Measurements from ENCODE around the gene CELF3. TPM values are rescaled to one million over a fixed set of nuclear protein-coding genes. Genes with fewer than 3 reads are reported as not detected.

CELF3 gene
- total RNA-seq, 1 donor from 2014 or later = 274 TPM

- peaks cover 6% of the 10 kb centered on the region for H3K4me1 Mint-ChIP-seq (ENCODE audit: low read depth, unreplicated experiment)
- H3K36me3 Mint-ChIP-seq (ENCODE audit: unreplicated experiment) = peaks cover 4% of the 10 kb centered on the region
- no peak for DNase-seq
- no peak overlapping the region for H3K27ac Mint-ChIP-seq (ENCODE audit: unreplicated experiment)
- H3K9me3 Mint-ChIP-seq (ENCODE audit: unreplicated experiment) = peaks cover 3% of the 10 kb centered on the region
- TF ChIP-seq CTCF (IDR thresholded peaks at IDR 0.05; ENCODE audit: partially characterized antibody, unreplicated experiment) = no peak
- no peak overlapping the region for H3K4me3 Mint-ChIP-seq (ENCODE audit: unreplicated experiment)
- peaks cover 2% of the 10 kb centered on the region for H3K27me3 Mint-ChIP-seq (ENCODE audit: unreplicated experiment)
These were observed 42.6 kb upstream of the CELF3 start for GRCh38 chr1:151759241-151759640.

DNA sequence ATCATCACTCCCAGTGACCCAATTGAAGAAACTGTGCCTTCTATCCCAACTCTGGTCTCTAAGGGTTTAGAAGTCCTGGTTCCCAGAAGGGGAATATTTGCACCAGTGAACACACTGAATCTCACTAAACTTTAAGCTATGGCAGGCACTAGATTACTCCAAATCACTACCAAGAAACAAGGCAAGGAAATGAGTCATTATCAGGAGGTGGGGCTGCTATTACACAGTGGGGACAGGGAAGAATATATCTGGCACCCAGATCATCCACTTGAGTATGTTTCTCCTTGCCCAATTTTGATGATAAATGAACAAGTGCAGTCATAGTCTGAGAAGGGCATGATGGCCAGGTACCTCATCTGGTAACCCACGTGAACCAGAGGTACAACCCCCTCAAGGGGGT is 39.7 kb upstream of the CELF3 start:
- no peak for TF ChIP-seq CTCF (IDR thresholded peaks at IDR 0.05; ENCODE audit: partially characterized antibody, unreplicated experiment)
- Mint-ChIP-seq H3K4me3 (ENCODE audit: unreplicated experiment) (no peak overlapping the region), H3K27ac (ENCODE audit: unreplicated experiment) (no peak overlapping the region), H3K36me3 (ENCODE audit: unreplicated experiment) (peaks cover 4% of the 10 kb centered on the region), H3K27me3 (ENCODE audit: unreplicated experiment) (no peaks in the 10 kb centered on the region), H3K9me3 (ENCODE audit: unreplicated experiment) (no peaks in the 10 kb centered on the region), H3K4me1 (ENCODE audit: low read depth, unreplicated experiment) (no peaks in the 10 kb centered on the region)
- DNase-seq = no peak

DNA sequence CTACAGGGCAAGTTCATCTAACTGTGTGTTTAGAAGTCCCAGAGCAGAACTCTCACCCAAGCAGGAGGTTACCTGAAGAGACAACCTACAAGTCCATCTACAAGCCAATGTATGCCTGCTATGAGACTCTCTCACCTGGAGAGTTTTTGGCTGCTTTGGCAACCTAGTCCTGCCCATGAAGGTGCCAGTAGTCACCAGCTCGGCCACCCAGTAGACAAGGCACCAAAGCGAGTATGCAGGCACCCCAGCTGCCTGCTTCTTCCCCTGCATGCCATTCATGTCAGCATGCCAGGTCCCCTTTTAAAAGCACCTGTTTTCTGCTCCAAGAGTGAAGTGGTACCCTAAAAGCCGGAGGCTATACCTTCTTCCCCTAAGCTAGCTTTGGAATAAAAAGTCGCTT is 24.9 kb upstream of the CELF3 start:
- DNase-seq = no peak
- Mint-ChIP-seq H3K9me3 (ENCODE audit: unreplicated experiment) (peaks cover 5% of the 10 kb centered on the region), H3K27ac (ENCODE audit: unreplicated experiment) (no peak overlapping the region), H3K4me3 (ENCODE audit: unreplicated experiment) (no peak overlapping the region), H3K36me3 (ENCODE audit: unreplicated experiment) (peaks cover 16% of the 10 kb centered on the region), H3K27me3 (ENCODE audit: unreplicated experiment) (peaks cover 5% of the 10 kb centered on the region), H3K4me1 (ENCODE audit: low read depth, unreplicated experiment) (no peaks in the 10 kb centered on the region)
- no peak for TF ChIP-seq CTCF (IDR thresholded peaks at IDR 0.05; ENCODE audit: partially characterized antibody, unreplicated experiment)

DNA sequence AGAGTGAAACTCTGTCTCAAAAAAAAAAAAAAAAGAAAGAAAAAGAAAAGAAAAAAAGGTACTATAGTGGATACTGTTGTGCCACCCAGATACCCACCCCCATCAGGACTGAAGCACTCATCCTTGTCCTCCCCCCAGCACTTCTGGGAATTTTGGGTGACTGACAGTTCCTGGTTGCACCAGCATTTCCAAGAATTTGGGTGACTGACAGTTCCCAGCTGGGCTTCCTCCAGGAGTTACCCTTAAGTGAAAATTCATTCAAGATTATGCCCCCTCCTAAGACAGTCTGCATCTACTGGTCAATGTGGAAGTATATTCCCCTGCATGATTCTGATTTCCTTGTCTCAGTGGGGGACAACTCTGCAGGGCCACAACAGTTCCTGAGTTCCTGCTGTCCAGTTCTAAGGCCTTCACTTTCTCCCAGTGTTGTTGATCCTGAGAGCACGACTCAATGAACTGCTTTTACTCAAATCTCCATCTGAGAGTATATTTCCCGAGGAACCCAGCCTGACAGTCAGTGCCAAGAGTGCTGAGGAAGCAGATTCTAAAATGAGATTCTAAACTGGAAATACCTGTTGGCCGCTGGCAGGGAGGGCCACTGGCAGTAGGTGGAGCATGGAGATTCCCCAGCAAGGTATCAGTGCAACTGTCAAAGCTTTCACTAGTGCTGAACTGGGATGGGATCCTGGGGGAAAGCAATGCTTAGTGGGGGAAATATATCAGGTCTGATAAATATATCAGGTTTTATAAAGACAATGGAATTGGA is 23.2 kb upstream of the CELF3 start:
- Mint-ChIP-seq H3K4me3 (ENCODE audit: unreplicated experiment) (no peak overlapping the region), H3K27me3 (ENCODE audit: unreplicated experiment) (peaks cover 5% of the 10 kb centered on the region), H3K36me3 (ENCODE audit: unreplicated experiment) (peaks cover 17% of the 10 kb centered on the region), H3K9me3 (ENCODE audit: unreplicated experiment) (peaks cover 5% of the 10 kb centered on the region), H3K27ac (ENCODE audit: unreplicated experiment) (no peak overlapping the region), H3K4me1 (ENCODE audit: low read depth, unreplicated experiment) (no peaks in the 10 kb centered on the region)
- TF ChIP-seq CTCF (IDR thresholded peaks at IDR 0.05; ENCODE audit: partially characterized antibody, unreplicated experiment) = no peak
- DNase-seq = no peak

- no peak overlapping the region for H3K27ac Mint-ChIP-seq (ENCODE audit: unreplicated experiment)
- TF ChIP-seq CTCF (IDR thresholded peaks at IDR 0.05; ENCODE audit: partially characterized antibody, unreplicated experiment) = no peak
- H3K9me3 Mint-ChIP-seq (ENCODE audit: unreplicated experiment) = peaks cover 6% of the 10 kb centered on the region
- peaks cover 5% of the 10 kb centered on the region for H3K27me3 Mint-ChIP-seq (ENCODE audit: unreplicated experiment)
- DNase-seq = no peak
- peaks cover 17% of the 10 kb centered on the region for H3K36me3 Mint-ChIP-seq (ENCODE audit: unreplicated experiment)
- no peaks in the 10 kb centered on the region for H3K4me1 Mint-ChIP-seq (ENCODE audit: low read depth, unreplicated experiment)
- H3K4me3 Mint-ChIP-seq (ENCODE audit: unreplicated experiment) = no peak overlapping the region
These were observed 20.9 kb upstream of the CELF3 start for GRCh38 chr1:151737479-151737878.
